ENCODE measurements around the gene PADI1.

The PADI1 gene

GRCh38 chr1:17204546-17205440 is at the start of gene PADI1:
Gene PADI1 (plus strand): TSS chr1:17205128. CDS start chr1:17205218, 90 bp downstream.
- DNase-seq: no peak

GRCh38 chr1:17155257-17155920 is 49.5 kb upstream of the PADI1 start:
- no peak for DNase-seq

GRCh38 chr1:17156108-17156507 is 48.8 kb upstream of the PADI1 start:
- DNase-seq: no peak

GRCh38 chr1:17158961-17159360 is 46.0 kb upstream of the PADI1 start:
- DNase-seq: no peak

- no peak for DNase-seq
These were observed 43.7 kb upstream of the PADI1 start for GRCh38 chr1:17161137-17161740.

GRCh38 chr1:17161926-17162800 is 42.8 kb upstream of the PADI1 start:
- DNase-seq: no peak

GRCh38 chr1:17162941-17163340 is 42.0 kb upstream of the PADI1 start:
- DNase-seq: no peak

GRCh38 chr1:17163371-17163770 is 41.6 kb upstream of the PADI1 start:
- no peak for DNase-seq

GRCh38 chr1:17163789-17164666 is 40.9 kb upstream of the PADI1 start:
- no peak for DNase-seq

GRCh38 chr1:17165823-17166222 is 39.1 kb upstream of the PADI1 start:
- no peak for DNase-seq

- DNase-seq: no peak
These were observed 37.7 kb upstream of the PADI1 start for GRCh38 chr1:17167041-17167785.

- DNase-seq: no peak
These were observed 37.2 kb upstream of the PADI1 start for GRCh38 chr1:17167786-17168090.

- DNase-seq: no peak
These were observed 36.6 kb upstream of the PADI1 start for GRCh38 chr1:17168091-17168876.

GRCh38 chr1:17170571-17170970 is 34.4 kb upstream of the PADI1 start:
- no peak for DNase-seq

GRCh38 chr1:17173217-17173616 is 31.7 kb upstream of the PADI1 start:
- no peak for DNase-seq

GRCh38 chr1:17176306-17177061 is 28.4 kb upstream of the PADI1 start:
- no peak for DNase-seq

GRCh38 chr1:17177651-17178050 is 27.3 kb upstream of the PADI1 start:
- DNase-seq: no peak

GRCh38 chr1:17181781-17182464 is 23.0 kb upstream of the PADI1 start:
- DNase-seq: no peak
